Suprapubic skin (tissue), 4 donors: Measurements from ENCODE around the gene RNASEH2B.

Experiments used
- EP300 ChIP-seq: sonication (generic); formaldehyde crosslinking; IDR thresholded peaks from one replicate; pipeline ENCODE4 v1.6.1; 2017; ENCODE audit warnings: antibody characterized with exemption
- POLR2A ChIP-seq, 2 donors: fragments of 450-650 bp; IDR thresholded peaks; one replicate each; pipeline ENCODE4 v1.6.1; 2017; ENCODE audit warnings: antibody characterized with exemption in 2 of 2, mild to moderate bottlenecking in 2 of 2, moderate library complexity in 2 of 2
- POLR2AphosphoS5 ChIP-seq, 3 donors: sonication (generic); formaldehyde crosslinking; IDR thresholded peaks; one replicate each; pipeline ENCODE4 v1.6.1; 2017; ENCODE audit warnings: antibody characterized with exemption in 3 of 3
- TF ChIP-seq, protein P1 (sequence below), 2 donors: fragments of 200-600 bp in 1 of 2; fragments of 450-650 bp in 1 of 2; sonication (generic) in 1 of 2; IDR thresholded peaks; one replicate each; pipeline ENCODE4 v1.5.1; 2016 to 2019; ENCODE audit warnings: antibody characterized with exemption in 2 of 2, mild to moderate bottlenecking in 1 of 2, moderate library complexity in 1 of 2

DNA sequence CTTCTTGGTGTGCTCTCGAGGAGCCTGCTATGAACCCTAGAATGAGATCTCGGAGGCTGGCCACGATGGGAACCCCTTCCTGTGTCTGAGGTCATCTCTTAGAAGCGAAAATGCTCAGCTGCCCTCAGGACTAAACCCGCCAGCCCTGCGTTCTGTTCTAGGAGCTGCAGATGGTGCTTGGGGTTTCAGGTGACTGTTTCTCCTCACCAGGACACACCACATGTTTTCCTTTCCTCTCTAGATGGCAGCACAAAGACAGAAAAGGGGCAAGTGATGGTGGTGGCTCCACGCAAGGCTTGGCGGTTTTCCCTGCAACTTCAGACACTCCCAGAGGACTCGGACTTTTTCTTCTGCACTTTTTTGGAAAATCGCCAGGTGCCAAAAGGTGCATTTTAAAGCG lies 60.1 kb downstream of the RNASEH2B start:
- TF ChIP-seq EP300 (no peak), POLR2A (IDR thresholded peaks at IDR 0.05) (no peak), POLR2AphosphoS5 (IDR thresholded peaks at IDR 0.05) (no peak)
- TF ChIP-seq, protein P1, sequence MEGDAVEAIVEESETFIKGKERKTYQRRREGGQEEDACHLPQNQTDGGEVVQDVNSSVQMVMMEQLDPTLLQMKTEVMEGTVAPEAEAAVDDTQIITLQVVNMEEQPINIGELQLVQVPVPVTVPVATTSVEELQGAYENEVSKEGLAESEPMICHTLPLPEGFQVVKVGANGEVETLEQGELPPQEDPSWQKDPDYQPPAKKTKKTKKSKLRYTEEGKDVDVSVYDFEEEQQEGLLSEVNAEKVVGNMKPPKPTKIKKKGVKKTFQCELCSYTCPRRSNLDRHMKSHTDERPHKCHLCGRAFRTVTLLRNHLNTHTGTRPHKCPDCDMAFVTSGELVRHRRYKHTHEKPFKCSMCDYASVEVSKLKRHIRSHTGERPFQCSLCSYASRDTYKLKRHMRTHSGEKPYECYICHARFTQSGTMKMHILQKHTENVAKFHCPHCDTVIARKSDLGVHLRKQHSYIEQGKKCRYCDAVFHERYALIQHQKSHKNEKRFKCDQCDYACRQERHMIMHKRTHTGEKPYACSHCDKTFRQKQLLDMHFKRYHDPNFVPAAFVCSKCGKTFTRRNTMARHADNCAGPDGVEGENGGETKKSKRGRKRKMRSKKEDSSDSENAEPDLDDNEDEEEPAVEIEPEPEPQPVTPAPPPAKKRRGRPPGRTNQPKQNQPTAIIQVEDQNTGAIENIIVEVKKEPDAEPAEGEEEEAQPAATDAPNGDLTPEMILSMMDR (IDR thresholded peaks at IDR 0.05): no peak
